HG03095 (cell line): ENCODE results near the gene DPH1.
"Not testable (repeated sequence)": the region's sequence is repeated elsewhere in the genome, so short reads cannot be mapped to it uniquely, and the experiment has no call there.

Source experiments
- ATAC-seq: cut with Tn5 transposase; IDR thresholded peaks from one replicate; pipeline ENCODE4 v1.9.1; 2021; ENCODE audit warnings: moderate library complexity; ENCODE audit not compliant: unreplicated experiment

DPH1 gene

GRCh38 chr17:2029911-2030778 is at the start of gene DPH1:
Gene DPH1, plus strand, starts transcription at chr17:2030153. Its CDS starts 17 bp downstream, at chr17:2030170.
- peak; percentile 59 for ATAC-seq

DNA sequence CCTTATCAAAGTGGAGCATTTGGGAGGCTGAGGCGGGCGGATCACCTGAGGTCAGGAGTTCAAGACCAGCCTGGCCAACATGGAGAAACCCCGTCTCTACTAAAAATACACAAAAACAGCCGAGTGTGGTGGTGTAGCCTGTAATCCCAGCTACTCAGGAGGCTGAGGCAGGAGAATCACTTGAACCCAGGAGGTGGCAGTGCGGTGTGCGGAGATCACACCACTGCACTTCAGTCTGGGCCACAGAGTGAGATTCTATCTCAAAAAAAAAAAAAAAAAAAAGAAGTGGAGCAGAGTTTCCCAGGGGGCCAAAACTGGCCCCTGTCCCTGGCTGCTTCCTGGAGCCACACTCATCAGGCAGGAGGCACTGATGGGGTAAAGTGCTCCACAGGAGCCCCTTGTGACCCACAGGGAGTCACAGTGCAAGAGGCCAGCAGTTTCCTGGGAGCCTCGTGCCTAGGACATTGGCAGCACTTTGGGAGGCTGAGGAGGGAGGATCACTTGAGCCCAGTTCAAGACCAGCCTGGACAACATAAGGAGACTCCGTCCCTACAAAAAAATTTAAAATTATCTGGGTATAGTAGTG is 49.2 kb upstream of the DPH1 start:
- ATAC-seq, result no peak

- not testable (repeated sequence) for ATAC-seq
Measured at GRCh38 chr17:1982793-1983366, 47.1 kb upstream of the DPH1 start.

GRCh38 chr17:1985093-1985492 is 44.9 kb upstream of the DPH1 start:
- ATAC-seq, result no peak

DNA sequence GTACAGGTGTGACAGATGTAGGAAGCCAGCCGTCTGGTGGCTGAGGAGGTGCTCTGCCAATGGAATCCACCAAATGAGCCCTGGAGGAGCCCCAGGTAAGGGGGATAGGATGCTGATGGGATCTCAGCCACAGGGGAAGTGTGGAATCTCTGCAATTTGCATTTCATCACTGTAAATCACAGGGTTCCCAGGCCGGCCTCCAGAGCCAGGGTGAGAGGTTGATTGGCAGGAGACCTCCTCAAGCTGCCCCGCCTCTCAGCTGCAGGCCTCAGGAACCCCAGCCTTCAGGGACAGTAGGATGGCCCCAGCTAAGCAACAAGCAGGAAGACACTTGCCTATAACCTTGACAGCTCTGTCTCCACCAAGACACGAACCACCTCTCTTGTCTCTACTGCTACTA is 44.3 kb upstream of the DPH1 start:
- no peak for ATAC-seq

DNA sequence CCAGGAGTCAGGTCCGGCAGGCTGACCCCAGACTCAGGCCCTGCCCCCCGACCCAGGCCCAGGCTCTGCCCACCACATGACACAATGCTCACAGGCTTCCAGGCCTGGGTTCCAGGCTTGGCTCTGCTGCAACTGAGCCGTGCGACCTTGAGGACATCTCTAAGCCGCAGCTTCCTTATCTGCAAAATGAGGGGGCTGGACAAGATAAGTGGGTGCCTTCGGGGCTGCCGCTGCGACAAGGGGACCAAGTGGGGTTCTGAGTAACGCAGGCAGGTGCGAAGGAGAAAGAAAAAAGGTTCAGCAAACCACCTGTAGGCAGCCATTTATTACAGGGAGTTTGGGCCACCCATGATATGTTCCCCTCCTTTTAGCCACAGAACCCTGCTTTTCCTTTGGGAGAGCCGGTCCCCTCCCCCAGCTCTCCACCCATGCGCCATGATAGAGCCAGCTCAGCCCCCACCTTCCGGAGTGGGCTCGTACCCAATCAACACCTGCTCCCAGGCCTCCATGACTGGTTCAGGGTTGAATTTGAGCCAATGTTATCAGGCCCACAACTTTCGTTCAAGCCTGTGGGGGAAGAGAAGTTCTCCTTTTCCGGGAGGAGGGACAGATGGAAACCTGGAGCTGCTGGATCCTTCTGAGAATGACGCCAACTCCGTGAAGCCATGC is 43.0 kb upstream of the DPH1 start:
- no peak for ATAC-seq

DNA sequence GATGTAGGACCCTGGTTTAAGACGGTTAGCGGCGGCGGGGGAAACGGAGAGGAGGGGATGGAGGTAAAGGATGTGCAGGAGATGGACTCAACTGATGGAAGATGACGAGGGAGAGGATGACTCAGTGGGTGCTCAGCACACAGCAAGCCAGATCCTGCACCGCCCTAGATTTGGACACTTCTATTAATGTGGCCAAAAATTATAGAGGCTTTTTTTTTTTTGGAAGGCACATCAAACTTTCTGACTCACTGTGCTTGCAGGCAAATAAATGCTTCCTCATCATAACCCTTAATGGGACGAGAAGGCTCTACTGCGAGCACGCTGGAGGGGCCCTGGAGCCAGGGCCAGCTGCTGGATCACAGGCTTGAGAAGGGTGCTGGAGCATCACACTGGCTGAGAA is 40.8 kb upstream of the DPH1 start:
- ATAC-seq, result no peak

- ATAC-seq, result no peak
Measured at GRCh38 chr17:1992541-1992940, 37.4 kb upstream of the DPH1 start.

GRCh38 chr17:1994707-1995106 is 35.2 kb upstream of the DPH1 start:
- no peak for ATAC-seq

DNA sequence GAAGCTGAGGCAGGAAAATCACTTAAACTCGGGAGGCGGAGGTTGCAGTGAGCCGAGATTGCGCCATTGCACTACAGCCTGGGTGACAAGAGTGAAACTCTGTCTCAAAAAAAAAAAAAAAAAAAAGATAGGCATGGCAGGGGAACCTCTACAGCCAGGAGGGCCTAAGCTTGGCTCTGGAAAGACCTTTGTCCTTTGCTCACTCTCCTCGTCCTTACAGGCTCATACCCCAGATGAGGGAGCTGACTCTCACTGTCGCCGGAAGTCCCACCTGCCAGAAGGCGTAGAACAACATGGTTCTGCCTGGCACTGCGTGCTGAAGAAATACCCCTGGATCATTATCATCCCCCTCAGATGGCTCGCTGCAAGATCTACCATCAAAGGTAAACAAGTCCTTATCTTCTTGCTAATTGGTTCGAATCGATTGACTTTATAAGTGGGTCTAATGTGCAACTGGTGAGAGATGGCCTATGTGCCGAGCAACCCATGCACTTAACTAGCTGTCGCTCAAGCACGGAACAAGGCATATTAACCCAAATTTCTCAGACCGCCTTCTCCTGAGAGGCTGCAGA is 34.5 kb upstream of the DPH1 start:
- no peak for ATAC-seq

GRCh38 chr17:1995907-1996799 is 33.8 kb upstream of the DPH1 start:
- ATAC-seq, result no peak

GRCh38 chr17:1996800-1997288 is 33.1 kb upstream of the DPH1 start:
- no peak for ATAC-seq

GRCh38 chr17:1997289-1997926 is 32.5 kb upstream of the DPH1 start:
- ATAC-seq, result no peak

DNA sequence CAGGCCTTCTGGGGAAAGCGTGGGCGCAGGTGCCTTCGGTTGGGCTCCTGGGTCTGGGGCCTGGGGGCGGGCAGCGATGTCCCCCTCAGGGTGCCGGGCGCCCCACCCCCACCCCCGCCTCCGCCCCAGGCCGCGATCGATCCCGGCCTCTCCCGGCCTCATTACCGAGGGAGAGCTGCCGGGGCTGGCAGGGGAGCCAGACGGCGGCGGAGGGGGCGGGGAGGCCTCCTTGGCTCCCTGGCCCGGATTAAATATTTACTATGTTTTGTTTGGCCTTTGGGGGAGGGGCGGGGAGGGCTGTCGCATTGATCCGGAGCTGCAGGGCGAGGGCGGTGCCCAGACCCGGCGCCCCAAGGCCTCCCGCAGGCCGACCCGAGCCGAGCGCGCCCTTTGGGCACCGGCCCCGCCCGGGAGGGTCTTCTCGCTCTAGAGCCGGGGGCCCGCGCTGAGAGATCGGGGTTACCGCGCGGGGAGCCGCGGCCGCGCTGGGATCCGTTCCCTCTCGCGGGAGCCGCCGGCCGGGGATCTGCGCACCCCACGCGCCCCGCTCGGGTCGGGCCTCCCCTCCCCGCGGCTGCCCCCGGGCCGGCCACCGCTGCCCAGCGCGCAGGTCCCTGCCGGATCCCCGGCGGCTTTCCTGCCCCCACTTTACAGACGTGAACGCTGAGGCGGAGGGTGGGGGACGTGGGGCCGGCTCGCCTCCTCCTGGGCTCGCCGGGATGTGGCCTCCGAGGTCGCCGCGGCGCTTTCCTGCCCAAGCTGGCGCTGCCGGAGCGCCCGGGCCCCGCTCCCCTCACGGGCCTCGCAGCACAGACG is 31.8 kb upstream of the DPH1 start:
- ATAC-seq, result no peak

- no peak for ATAC-seq
Measured at GRCh38 chr17:1999557-2000251, 30.2 kb upstream of the DPH1 start.

GRCh38 chr17:2002767-2003329 is 27.1 kb upstream of the DPH1 start:
- ATAC-seq, result no peak

DNA sequence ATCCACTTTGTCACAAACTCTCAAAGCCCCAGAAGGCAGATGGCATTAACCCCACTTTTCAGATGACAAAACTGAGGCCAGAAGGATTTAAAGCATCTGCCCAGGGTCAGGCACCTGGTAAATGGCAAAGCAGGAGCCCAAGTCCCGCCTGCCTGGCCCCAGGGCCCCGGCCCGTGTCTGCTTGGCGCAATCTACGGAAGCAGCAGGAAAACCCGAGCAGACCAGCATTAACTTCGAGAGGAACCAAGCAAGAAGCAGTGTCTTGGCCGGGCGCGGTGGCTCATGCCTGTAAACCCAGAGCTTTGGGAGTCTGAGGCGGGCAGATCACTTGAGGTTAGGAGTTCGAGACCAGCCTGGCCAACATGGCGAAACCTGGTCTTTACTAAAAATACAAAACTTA is 26.4 kb upstream of the DPH1 start:
- ATAC-seq, result no peak

GRCh38 chr17:2004435-2004952 is 25.5 kb upstream of the DPH1 start:
- ATAC-seq, result no peak
